Glutamatergic neuron (in vitro differentiated cells): ENCODE results near the gene TRIM54. TPM values are rescaled to one million over a fixed set of nuclear protein-coding genes. Genes with fewer than 3 reads are reported as not detected.
A peak's percentile ranks its signal among the peaks of the same experiment; 100 is the strongest.

Source experiments
- DNase-seq: peaks from one replicate; pipeline ENCODE4 v3.0.0; 2022
- H3K27ac Mint-ChIP-seq: one replicate; pipeline ENCODE4 v1.8.0; 2020; ENCODE audit warnings: mild to moderate bottlenecking, mixed read lengths, inconsistent platforms; ENCODE audit not compliant: unreplicated experiment
- H3K27me3 Mint-ChIP-seq: one replicate; pipeline ENCODE4 v1.8.0; 2020; ENCODE audit warnings: mild to moderate bottlenecking, moderate library complexity, mixed read lengths, inconsistent platforms; ENCODE audit not compliant: unreplicated experiment
- H3K36me3 Mint-ChIP-seq: one replicate; pipeline ENCODE4 v1.8.0; 2020; ENCODE audit warnings: mild to moderate bottlenecking, mixed read lengths, inconsistent platforms; ENCODE audit not compliant: unreplicated experiment
- H3K4me1 Mint-ChIP-seq: one replicate; pipeline ENCODE4 v1.8.0; 2020; ENCODE audit warnings: mild to moderate bottlenecking, low read depth, mixed read lengths, inconsistent platforms; ENCODE audit not compliant: unreplicated experiment
- H3K4me3 Mint-ChIP-seq: one replicate; pipeline ENCODE4 v1.8.0; 2020; ENCODE audit warnings: mild to moderate bottlenecking, mixed read lengths, inconsistent platforms; ENCODE audit not compliant: unreplicated experiment
- H3K9me3 Mint-ChIP-seq: one replicate; pipeline ENCODE4 v1.8.0; 2020; ENCODE audit warnings: mild to moderate bottlenecking, moderate library complexity, mixed read lengths, inconsistent platforms; ENCODE audit not compliant: unreplicated experiment
- total RNA-seq: library from RNA; stranded (reverse); fragmentation: NEBNext Ultra II Directional; extraction: Animal tissue kit (Norgen Biotek cat#: 25700); gene quantifications from one replicate; pipeline ENCODE4 v1.2.1, GENCODE V29; 2021; ENCODE audit not compliant: unreplicated experiment
- TF ChIP-seq, protein P1 (sequence below): fragments of 200-600 bp; sonication (generic); IDR thresholded peaks from one replicate; pipeline ENCODE4 v1.5.0; 2021; ENCODE audit not compliant: partially characterized antibody, unreplicated experiment

The TRIM54 gene
- total RNA-seq, 1 donor from 2014 or later = 2.0 TPM

- Mint-ChIP-seq H3K9me3 (peaks cover 1% of the 10 kb centered on the region), H3K4me1 (no peaks in the 10 kb centered on the region), H3K36me3 (peaks cover 3% of the 10 kb centered on the region), H3K4me3 (peak overlapping the region; percentile 7), H3K27ac (no peak overlapping the region), H3K27me3 (no peaks in the 10 kb centered on the region)
- TF ChIP-seq, protein P1, sequence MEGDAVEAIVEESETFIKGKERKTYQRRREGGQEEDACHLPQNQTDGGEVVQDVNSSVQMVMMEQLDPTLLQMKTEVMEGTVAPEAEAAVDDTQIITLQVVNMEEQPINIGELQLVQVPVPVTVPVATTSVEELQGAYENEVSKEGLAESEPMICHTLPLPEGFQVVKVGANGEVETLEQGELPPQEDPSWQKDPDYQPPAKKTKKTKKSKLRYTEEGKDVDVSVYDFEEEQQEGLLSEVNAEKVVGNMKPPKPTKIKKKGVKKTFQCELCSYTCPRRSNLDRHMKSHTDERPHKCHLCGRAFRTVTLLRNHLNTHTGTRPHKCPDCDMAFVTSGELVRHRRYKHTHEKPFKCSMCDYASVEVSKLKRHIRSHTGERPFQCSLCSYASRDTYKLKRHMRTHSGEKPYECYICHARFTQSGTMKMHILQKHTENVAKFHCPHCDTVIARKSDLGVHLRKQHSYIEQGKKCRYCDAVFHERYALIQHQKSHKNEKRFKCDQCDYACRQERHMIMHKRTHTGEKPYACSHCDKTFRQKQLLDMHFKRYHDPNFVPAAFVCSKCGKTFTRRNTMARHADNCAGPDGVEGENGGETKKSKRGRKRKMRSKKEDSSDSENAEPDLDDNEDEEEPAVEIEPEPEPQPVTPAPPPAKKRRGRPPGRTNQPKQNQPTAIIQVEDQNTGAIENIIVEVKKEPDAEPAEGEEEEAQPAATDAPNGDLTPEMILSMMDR = peak; percentile 14
- peak; percentile 17 for DNase-seq
Observed at GRCh38 chr2:27320958-27321543, 38.8 kb downstream of the TRIM54 start.

GRCh38 chr2:27322301-27322765 is 40.1 kb downstream of the TRIM54 start:
- peak overlapping the region; percentile 100 for H3K4me3 Mint-ChIP-seq
- TF ChIP-seq, protein P1 = no peak
- peaks cover 2% of the 10 kb centered on the region for H3K27me3 Mint-ChIP-seq
- no peak for DNase-seq
- no peak overlapping the region for H3K27ac Mint-ChIP-seq
- peaks cover 1% of the 10 kb centered on the region for H3K9me3 Mint-ChIP-seq
- H3K4me1 Mint-ChIP-seq = no peaks in the 10 kb centered on the region
- H3K36me3 Mint-ChIP-seq = peaks cover 6% of the 10 kb centered on the region

- H3K9me3 Mint-ChIP-seq = peaks cover 1% of the 10 kb centered on the region
- peak; percentile 89 for DNase-seq
- H3K4me3 Mint-ChIP-seq = peak within 1 kb of the TSS; percentile 100
- H3K36me3 Mint-ChIP-seq = peaks cover 6% of the 10 kb centered on the region
- TF ChIP-seq, protein P1 = no peak
- no peaks in the 10 kb centered on the region for H3K4me1 Mint-ChIP-seq
- peak within 1 kb of the TSS; percentile 100 for H3K27ac Mint-ChIP-seq
- H3K27me3 Mint-ChIP-seq = peaks cover 2% of the 10 kb centered on the region
Observed at GRCh38 chr2:27322766-27323595, 40.8 kb downstream of the TRIM54 start, which contains the start of gene MPV17. MPV17 (minus strand) TSS chr2:27323097; CDS start chr2:27322517, 580 bp downstream.

GRCh38 chr2:27323596-27324285 is 41.5 kb downstream of the TRIM54 start:
- Mint-ChIP-seq H3K4me1 (no peaks in the 10 kb centered on the region), H3K9me3 (peaks cover 1% of the 10 kb centered on the region), H3K36me3 (peaks cover 6% of the 10 kb centered on the region), H3K27me3 (peaks cover 2% of the 10 kb centered on the region), H3K27ac (peak overlapping the region; percentile 100), H3K4me3 (peak overlapping the region; percentile 100)
- DNase-seq = no peak
- TF ChIP-seq, protein P1 = no peak
